HG02588 (cell line): Measurements from ENCODE around the gene ANTXR2.
A peak's percentile ranks its signal among the peaks of the same experiment; 100 is the strongest.
"Not testable (repeated sequence)": the region's sequence is repeated elsewhere in the genome, so short reads cannot be mapped to it uniquely, and the experiment has no call there.

ENCODE experiments used
- ATAC-seq: cut with Tn5 transposase; IDR thresholded peaks from one replicate; pipeline ENCODE4 v1.9.1; 2021; ENCODE audit warnings: mild to moderate bottlenecking, moderate library complexity; ENCODE audit not compliant: unreplicated experiment

Gene ANTXR2

GRCh38 chr4:79923281-79923680 lies 149.7 kb downstream of the ANTXR2 start:
- no peak for ATAC-seq

- ATAC-seq, result no peak
Observed at GRCh38 chr4:79922011-79922410, 151.0 kb downstream of the ANTXR2 start.

- no peak for ATAC-seq
Observed at GRCh38 chr4:79920163-79920853, 152.7 kb downstream of the ANTXR2 start.

DNA sequence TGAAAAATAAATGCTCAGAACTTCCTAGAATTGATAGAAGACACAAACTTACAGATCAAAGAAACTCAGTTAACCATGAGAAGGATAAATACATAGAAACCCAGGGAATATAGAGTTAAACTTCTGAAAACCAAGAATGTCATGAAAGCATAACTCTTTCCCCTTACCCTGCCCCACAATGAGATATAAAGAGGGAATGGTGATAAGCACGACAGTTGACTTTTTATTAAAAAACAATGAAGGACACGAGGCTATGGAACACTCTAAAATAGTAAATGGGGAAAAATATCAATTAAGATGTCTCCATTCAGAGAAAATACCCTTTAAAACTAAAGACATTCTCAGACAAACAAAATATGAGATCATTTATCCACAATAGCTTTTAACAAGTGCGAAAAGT lies 154.7 kb downstream of the ANTXR2 start:
- no peak for ATAC-seq

DNA sequence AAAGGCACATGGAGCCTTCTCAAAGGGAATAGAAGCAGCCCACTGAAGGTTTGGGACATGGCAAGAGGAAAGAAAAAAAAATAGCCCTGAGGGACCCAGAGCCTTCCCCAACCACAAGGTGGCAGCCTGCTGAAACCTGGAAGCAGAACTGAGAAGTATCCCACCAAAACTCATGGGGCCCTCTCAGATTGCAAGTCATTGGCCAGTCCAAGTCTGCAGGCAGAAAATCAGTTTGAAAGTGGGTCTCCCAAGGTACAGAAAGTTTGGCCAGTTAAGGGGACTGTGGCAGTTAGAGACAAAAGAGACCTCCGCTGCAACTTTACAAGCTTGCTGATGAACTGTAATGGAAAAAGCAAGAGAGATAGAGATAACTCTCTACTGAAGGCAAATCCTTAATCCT lies 155.8 kb downstream of the ANTXR2 start:
- peak; percentile 90 for ATAC-seq

- no peak for ATAC-seq
Observed at GRCh38 chr4:79915246-79915645, 157.8 kb downstream of the ANTXR2 start.

- no peak for ATAC-seq
Observed at GRCh38 chr4:79913581-79913980, 159.4 kb downstream of the ANTXR2 start.

DNA sequence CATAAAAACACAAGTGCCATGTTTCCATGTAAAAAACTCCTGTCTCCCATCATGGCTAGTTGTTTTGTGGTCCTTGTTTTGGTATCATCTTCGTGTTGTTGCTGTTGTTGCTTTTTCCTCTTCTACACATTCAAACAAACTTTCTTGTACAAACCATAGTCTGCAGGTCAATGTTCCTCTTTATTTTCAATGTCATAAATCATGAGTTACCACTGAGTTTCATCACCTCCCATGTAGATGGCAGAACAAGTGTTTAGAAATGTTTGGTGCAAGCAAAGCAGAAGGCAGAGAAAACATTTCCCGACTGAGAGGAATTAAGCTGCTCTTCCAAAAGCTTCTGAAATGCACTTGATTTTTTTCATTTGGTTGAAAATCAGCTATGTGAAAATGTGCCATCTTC lies 166.0 kb downstream of the ANTXR2 start:
- no peak for ATAC-seq

DNA sequence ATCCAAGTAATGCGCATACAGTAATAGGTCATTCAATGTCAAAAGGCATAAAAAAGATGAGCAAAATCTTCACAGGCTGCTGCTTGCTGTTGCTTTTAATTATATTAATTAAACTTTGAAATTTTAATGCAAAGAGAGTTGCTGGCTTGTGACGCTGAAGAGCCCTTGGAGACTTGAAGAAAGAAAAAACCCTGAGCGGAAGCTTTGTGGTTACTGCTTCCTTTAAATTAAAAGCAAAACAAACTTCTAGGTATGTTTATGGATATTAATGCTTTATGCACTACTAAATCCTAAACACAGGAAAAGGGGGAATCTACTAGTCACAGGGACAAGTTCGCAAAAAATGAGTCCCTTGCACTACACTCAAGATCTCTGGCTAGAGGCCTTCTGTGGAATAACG lies 166.7 kb downstream of the ANTXR2 start:
- ATAC-seq, result no peak

DNA sequence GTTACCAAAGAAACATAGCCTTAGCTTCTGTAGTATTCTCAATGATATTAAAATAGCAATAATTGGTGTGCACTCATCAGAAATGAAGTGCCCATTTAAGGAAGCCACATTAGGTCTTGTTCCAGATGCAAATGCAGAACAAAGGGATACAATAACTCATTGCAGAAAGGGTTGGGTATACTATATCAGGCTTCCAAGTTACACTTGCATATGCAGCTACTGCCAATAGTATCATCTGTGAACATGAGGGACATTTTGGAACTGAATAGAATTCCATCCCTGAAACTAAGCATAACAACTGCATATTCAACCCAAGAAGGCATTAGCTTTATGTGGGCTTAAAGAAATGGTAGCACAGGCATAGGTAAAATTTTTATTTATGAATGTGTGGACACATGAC lies 167.8 kb downstream of the ANTXR2 start:
- no peak for ATAC-seq

GRCh38 chr4:79904331-79904730 lies 168.7 kb downstream of the ANTXR2 start:
- no peak for ATAC-seq

GRCh38 chr4:79900182-79900581 lies 172.8 kb downstream of the ANTXR2 start:
- no peak for ATAC-seq

DNA sequence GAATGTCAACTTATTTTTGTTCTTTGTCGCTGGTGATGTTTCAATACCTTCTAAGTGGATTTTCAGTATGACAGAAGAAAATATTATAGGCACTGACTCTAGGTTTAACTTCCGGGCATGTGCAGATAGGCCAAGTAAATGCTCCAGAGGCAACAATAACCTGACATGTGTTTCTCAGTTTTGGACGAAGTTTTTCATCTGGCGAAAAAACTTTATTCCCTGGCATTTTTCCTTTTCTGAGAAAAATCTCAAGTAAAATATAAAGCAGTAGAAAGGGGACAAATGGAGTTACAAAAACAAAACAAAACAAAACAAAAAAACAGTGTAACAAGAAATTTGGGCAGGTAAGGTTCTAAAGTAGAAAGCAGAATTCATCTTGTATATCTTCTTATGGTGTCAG lies 173.5 kb downstream of the ANTXR2 start:
- no peak for ATAC-seq

GRCh38 chr4:79898055-79898454 lies 175.0 kb downstream of the ANTXR2 start:
- ATAC-seq, result no peak

GRCh38 chr4:79897174-79897573 lies 175.9 kb downstream of the ANTXR2 start:
- ATAC-seq, result no peak

- no peak for ATAC-seq
Observed at GRCh38 chr4:79893456-79893855, 179.6 kb downstream of the ANTXR2 start.

GRCh38 chr4:79889026-79889425 lies 184.0 kb downstream of the ANTXR2 start:
- not testable (repeated sequence) for ATAC-seq

DNA sequence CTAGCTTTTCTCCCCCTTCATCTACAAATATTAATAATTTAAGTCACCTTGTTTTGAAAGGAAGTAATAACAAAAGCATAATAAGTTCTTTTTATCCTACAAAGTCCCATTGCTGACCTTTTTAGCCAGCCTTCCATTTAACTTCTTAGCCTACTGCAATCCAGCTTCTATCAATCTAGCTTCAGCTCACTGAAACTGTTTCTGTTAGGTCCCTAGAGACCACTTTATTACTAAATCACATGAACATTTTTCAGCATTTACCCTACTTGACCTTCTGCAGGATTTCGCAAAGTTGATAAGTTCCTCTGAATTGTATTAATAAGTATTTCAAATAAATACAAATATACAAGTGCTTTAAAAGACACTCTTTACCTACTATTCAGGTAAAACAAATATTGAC lies 186.5 kb downstream of the ANTXR2 start:
- no peak for ATAC-seq

GRCh38 chr4:79886021-79886420 lies 187.0 kb downstream of the ANTXR2 start:
- ATAC-seq, result no peak

DNA sequence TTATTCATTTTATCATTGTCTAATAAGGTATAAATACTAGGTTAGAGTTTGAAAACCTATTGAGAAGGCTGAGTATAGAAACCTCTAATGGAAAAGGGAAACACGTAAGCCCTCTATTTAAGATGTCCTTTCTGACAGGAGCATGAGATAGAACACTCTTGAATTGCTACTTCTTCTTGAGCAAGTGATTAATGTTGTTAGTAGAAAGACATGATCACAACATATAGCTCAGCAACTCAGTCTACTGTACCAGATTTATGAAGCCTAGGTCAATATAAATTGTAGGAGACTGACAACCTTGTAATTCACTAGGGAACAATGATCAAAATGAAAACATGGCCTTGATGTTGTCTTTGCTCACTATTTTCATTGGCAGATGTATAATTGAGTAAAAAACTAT lies 189.7 kb downstream of the ANTXR2 start:
- no peak for ATAC-seq

DNA sequence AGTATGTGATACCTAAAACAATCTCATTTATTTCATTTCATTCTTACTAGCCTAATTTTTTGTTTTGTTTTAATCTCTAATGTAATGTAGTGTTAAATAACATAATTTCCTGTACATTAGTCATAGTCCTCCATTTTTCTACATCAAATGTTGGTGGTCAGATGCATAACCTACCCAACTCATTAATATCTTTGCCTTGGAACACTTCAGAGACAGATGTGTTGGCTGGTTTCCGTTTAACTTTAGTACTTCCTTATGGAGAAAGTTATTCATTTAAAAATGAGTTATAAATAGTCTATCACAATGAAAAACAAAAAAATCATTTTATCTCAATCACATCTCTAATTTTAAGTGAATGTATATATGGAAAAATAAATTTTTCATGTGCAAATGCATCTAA lies 190.2 kb downstream of the ANTXR2 start:
- ATAC-seq, result no peak

DNA sequence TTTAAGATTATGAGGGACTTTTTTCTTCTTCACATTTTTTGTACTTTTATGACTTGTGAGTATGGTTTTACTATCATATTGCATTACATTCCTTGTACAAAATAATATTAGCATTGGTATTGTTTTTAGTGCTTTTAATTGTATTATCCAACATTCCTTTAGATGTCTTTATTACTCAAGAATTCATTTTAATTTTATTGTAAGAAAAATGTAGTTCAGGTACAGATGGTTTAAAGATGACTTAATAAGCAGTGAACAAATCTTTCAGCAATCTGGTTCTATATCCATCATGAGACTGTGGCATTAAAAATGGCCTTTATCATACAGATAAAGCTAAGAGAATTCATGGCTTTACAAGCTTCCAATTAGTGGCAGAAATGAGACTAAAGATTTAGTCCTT lies 191.6 kb downstream of the ANTXR2 start:
- ATAC-seq, result no peak

DNA sequence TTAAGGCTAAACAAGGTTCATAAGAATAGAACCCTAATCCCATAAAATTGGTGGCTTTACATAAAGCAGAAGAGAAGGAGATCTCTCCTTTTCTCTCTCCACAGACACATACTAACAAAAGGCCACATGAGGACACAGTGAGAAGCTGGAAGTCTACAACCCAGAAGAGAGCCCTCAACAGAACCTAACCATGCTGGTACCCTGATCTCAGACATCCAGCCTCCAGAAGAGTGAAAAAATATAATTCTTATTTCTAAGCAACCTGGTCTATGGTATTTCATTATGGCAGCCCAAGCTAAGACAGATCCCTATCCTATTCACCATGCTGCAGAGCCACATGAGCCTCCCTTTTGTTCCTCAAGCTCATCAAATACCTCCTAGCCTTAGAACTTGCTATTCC lies 195.5 kb downstream of the ANTXR2 start:
- no peak for ATAC-seq
